Measurements from ENCODE around the gene PNMA1.

Gene PNMA1

DNA sequence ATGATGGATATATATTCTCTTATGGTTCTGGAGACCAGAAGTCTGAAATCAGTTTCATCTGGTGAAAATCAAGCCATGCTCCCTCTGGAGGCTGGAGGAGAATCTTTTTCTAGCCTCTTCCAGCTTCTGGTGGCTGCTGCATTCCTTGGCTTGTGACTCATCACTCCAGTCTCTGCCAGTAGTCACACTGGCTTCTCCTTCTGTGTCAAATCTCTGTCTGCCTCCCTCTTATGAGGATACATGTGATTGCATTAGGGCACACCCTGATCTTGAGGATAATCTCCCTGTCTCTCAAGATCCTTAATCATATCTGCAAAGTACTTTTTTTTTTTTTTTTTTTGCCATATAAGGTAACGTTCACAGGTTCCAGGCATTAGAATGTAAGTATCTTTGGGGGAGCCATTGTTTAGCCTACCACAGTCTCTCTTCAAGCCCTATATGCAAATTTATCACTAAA, 51.7 kb downstream of the PNMA1 start:
- Mint-ChIP-seq H3K27ac (no peak overlapping the region), H3K4me3 (no peak overlapping the region), H3K4me1 (no peaks in the 10 kb centered on the region), H3K27me3 (no peaks in the 10 kb centered on the region), H3K9me3 (no peaks in the 10 kb centered on the region), H3K36me3 (peaks cover 10% of the 10 kb centered on the region)
- ATAC-seq (ENCODE audit: low read depth): no peak
- DNase-seq (ENCODE audit: low spot score in 2 of 2): no peak

DNA sequence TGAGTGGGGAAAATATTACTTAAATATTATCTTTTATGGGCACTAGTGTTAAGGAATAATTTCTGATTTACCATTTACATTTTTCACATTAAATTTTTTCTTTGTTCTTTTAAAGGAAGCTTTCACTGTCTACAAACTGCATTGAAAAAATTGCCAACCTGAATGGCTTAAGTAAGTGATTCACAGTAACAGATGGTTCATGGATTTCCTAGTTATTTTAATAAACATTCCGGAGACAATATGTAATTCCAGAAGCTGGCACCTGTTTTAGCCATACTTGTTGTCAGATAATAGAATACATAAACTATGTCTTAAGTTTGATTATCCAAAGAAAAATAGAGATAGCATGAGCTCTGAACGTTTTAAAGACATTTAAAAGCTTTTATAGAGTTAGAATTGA, 52.3 kb downstream of the PNMA1 start:
- H3K27ac Mint-ChIP-seq: no peak overlapping the region
- ATAC-seq (ENCODE audit: low read depth): no peak
- H3K9me3 Mint-ChIP-seq: no peaks in the 10 kb centered on the region
- no peaks in the 10 kb centered on the region for H3K27me3 Mint-ChIP-seq
- peaks cover 10% of the 10 kb centered on the region for H3K36me3 Mint-ChIP-seq
- no peak for DNase-seq (ENCODE audit: low spot score in 2 of 2)
- no peaks in the 10 kb centered on the region for H3K4me1 Mint-ChIP-seq
- H3K4me3 Mint-ChIP-seq: no peak overlapping the region
